ENCODE measurements around the gene ACSBG1. TPM values are rescaled to one million over a fixed set of nuclear protein-coding genes. Genes with fewer than 3 reads are reported as not detected.

Gene ACSBG1
- total and polyA plus RNA-seq, 4 experiments from 2014 or later, result not detected

GRCh38 chr15:78179286-78179840 lies 55.0 kb downstream of the ACSBG1 start:
- no peak for DNase-seq
- intact Hi-C loops (cut with micrococcal nuclease), result no loop called here
- no peak overlapping the region for H3K27ac Mint-ChIP-seq
- H3K4me3 ChIP-seq (ENCODE audit: low read length in 2 of 2), result no peak overlapping the region
- CTCF ChIA-PET (ENCODE audit: partially characterized antibody), result interaction anchor here (1.4 to 3.9 kb wide), 3 partner anchors 15 to 61 kb away, joined by 3 to 19 read pairs (median 8); no protein-coding TSS in a partner anchor
- H3K27me3 Mint-ChIP-seq, result peaks cover 0 to 3% of the 10 kb centered on the region in 2 donors
- peaks cover 6% of the 10 kb centered on the region for H3K4me1 ChIP-seq (ENCODE audit: insufficient read depth, low read length)
- POLR2A ChIA-PET (ENCODE audit: partially characterized antibody), result no interaction called here
- no peak overlapping the region for H3K27ac ChIP-seq (ENCODE audit: low read depth, low read length)
- no peaks in the 10 kb centered on the region for H3K36me3 Mint-ChIP-seq
- H3K4me1 Mint-ChIP-seq, result peaks cover 2 to 8% (median 5%) of the 10 kb centered on the region in 4 donors
- no peaks in the 10 kb centered on the region for H3K9me3 ChIP-seq (ENCODE audit: control insufficient read depth in 1 of 2, low read length in 2 of 2)
- H3K36me3 ChIP-seq (ENCODE audit: insufficient read depth, low read length), result no peaks in the 10 kb centered on the region
- no peak overlapping the region for H3K4me3 Mint-ChIP-seq
- no peaks in the 10 kb centered on the region for H3K27me3 ChIP-seq (ENCODE audit: insufficient read depth, low read length)
- H3K9me3 Mint-ChIP-seq, result no peaks in the 10 kb centered on the region

DNA sequence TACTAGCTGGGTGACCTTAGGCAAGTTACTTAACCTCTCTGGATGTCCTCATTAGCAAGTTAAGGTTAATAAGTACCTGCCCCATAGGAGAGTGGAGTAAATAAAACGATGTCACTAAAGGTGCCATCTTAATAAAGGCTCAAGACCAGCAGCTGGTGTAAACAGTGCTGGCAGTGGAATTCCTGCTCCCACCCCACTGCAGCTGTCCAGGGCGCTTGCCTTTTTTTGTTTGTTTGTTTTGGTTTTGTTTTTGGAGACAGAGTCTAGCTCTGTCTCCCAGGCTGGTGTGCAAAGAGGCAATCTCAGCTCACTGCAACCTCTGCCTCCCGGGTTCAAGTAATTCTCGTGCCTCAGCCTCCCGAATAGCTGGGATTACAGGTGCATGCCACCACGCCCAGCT lies 56.3 kb downstream of the ACSBG1 start:
- DNase-seq, result no peak
- ChIA-PET CTCF (ENCODE audit: partially characterized antibody) (interaction anchor here (0.7 to 3.9 kb wide), 4 partner anchors 16 to 244 kb away, joined by 3 to 19 read pairs (median 6); no protein-coding TSS in a partner anchor), POLR2A (ENCODE audit: partially characterized antibody) (interaction anchor here (0.9 kb wide), 1 partner anchor 13 kb away, joined by 3 read pairs; no protein-coding TSS in a partner anchor)
- Mint-ChIP-seq H3K27ac (no peak overlapping the region), H3K36me3 (peaks cover 0 to 2% of the 10 kb centered on the region in 2 donors), H3K27me3 (peaks cover 0 to 3% of the 10 kb centered on the region in 2 donors), H3K4me3 (no peak overlapping the region), H3K4me1 (peaks cover 10 to 20% (median 13%) of the 10 kb centered on the region in 4 donors), H3K9me3 (no peaks in the 10 kb centered on the region)
- intact Hi-C loops (cut with micrococcal nuclease), result no loop called here
- no peak overlapping the region for H3K27ac ChIP-seq (ENCODE audit: low read depth, low read length)
- no peaks in the 10 kb centered on the region for H3K27me3 ChIP-seq (ENCODE audit: insufficient read depth, low read length)
- H3K4me1 ChIP-seq (ENCODE audit: insufficient read depth, low read length), result peaks cover 10% of the 10 kb centered on the region
- H3K36me3 ChIP-seq (ENCODE audit: insufficient read depth, low read length), result no peaks in the 10 kb centered on the region
- no peak overlapping the region for H3K4me3 ChIP-seq (ENCODE audit: low read length in 2 of 2)
- H3K9me3 ChIP-seq (ENCODE audit: control insufficient read depth in 1 of 2, low read length in 2 of 2), result no peaks in the 10 kb centered on the region

GRCh38 chr15:78177447-78177873 lies 56.9 kb downstream of the ACSBG1 start:
- Histone ChIP-seq H3K27ac (ENCODE audit: low read depth, low read length) (no peak overlapping the region), H3K36me3 (ENCODE audit: insufficient read depth, low read length) (no peaks in the 10 kb centered on the region), H3K4me3 (ENCODE audit: low read length in 2 of 2) (no peak overlapping the region), H3K27me3 (ENCODE audit: insufficient read depth, low read length) (no peaks in the 10 kb centered on the region), H3K4me1 (ENCODE audit: insufficient read depth, low read length) (peaks cover 10% of the 10 kb centered on the region), H3K9me3 (ENCODE audit: control insufficient read depth in 1 of 2, low read length in 2 of 2) (no peaks in the 10 kb centered on the region)
- no peaks in the 10 kb centered on the region for H3K9me3 Mint-ChIP-seq
- H3K27ac Mint-ChIP-seq, result no peak overlapping the region
- H3K4me1 Mint-ChIP-seq, result peaks cover 10 to 25% (median 16%) of the 10 kb centered on the region in 4 donors
- intact Hi-C loops (cut with micrococcal nuclease), result no loop called here
- no peak overlapping the region for H3K4me3 Mint-ChIP-seq
- CTCF ChIA-PET (ENCODE audit: partially characterized antibody), result interaction anchor here (0.8 to 3.9 kb wide), 3 partner anchors 17 to 211 kb away, joined by 3 to 19 read pairs (median 8); no protein-coding TSS in a partner anchor
- H3K27me3 Mint-ChIP-seq, result no peaks in the 10 kb centered on the region
- POLR2A ChIA-PET (ENCODE audit: partially characterized antibody), result interaction anchor here (0.9 kb wide), 1 partner anchor 12 kb away, joined by 3 read pairs; no protein-coding TSS in a partner anchor
- peaks cover 4 to 6% of the 10 kb centered on the region in 2 donors for H3K36me3 Mint-ChIP-seq
- DNase-seq, result peak in 2 of 5 donors; percentile 11 to 19

GRCh38 chr15:78175330-78175729 lies 59.0 kb downstream of the ACSBG1 start:
- Mint-ChIP-seq H3K27me3 (no peaks in the 10 kb centered on the region), H3K4me3 (no peak overlapping the region), H3K4me1 (peaks cover 10 to 26% (median 17%) of the 10 kb centered on the region in 4 donors), H3K36me3 (peaks cover 22 to 24% of the 10 kb centered on the region in 2 donors), H3K27ac (no peak overlapping the region), H3K9me3 (no peaks in the 10 kb centered on the region)
- no peak overlapping the region for H3K4me3 ChIP-seq (ENCODE audit: low read length in 2 of 2)
- H3K4me1 ChIP-seq (ENCODE audit: insufficient read depth, low read length), result peaks cover 10% of the 10 kb centered on the region
- no peak for DNase-seq
- H3K9me3 ChIP-seq (ENCODE audit: control insufficient read depth in 1 of 2, low read length in 2 of 2), result no peaks in the 10 kb centered on the region
- H3K27ac ChIP-seq (ENCODE audit: low read depth, low read length), result no peak overlapping the region
- H3K27me3 ChIP-seq (ENCODE audit: insufficient read depth, low read length), result no peaks in the 10 kb centered on the region
- intact Hi-C loops (cut with micrococcal nuclease), result no loop called here
- POLR2A ChIA-PET (ENCODE audit: partially characterized antibody), result no interaction called here
- peaks cover 17% of the 10 kb centered on the region for H3K36me3 ChIP-seq (ENCODE audit: insufficient read depth, low read length)
- CTCF ChIA-PET (ENCODE audit: partially characterized antibody), result interaction anchor here (2.9 to 3.9 kb wide), 2 partner anchors 19 to 209 kb away, joined by 8 to 19 read pairs; no protein-coding TSS in a partner anchor

DNA sequence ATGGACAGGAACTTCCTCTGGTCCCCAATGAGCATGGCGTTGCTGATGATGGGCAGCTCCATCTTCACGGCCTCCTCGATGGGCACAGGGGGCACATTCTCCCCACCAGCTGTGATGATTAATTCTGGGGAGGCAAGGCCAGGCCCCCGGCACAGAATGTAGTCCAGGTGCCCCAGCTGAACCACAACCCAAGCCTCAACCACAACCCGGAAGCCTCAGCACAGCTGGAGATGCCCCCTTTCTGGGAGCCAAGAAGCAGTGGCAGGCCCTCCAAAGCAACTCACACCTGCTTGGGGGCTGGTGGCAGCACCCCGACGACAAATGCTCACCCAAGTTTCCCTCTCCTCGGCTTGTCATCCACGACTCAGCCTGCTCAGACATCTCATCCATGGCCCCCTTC lies 60.0 kb downstream of the ACSBG1 start:
- H3K27ac Mint-ChIP-seq, result peak overlapping the region in 1 of 7 donors; percentile 64
- H3K36me3 Mint-ChIP-seq, result peaks cover 32 to 33% of the 10 kb centered on the region in 2 donors
- Histone ChIP-seq H3K36me3 (ENCODE audit: insufficient read depth, low read length) (peaks cover 24% of the 10 kb centered on the region), H3K27ac (ENCODE audit: low read depth, low read length) (no peak overlapping the region), H3K27me3 (ENCODE audit: insufficient read depth, low read length) (no peaks in the 10 kb centered on the region), H3K4me1 (ENCODE audit: insufficient read depth, low read length) (peaks cover 10% of the 10 kb centered on the region), H3K4me3 (ENCODE audit: low read length in 2 of 2) (no peak overlapping the region), H3K9me3 (ENCODE audit: control insufficient read depth in 1 of 2, low read length in 2 of 2) (no peaks in the 10 kb centered on the region)
- ChIA-PET CTCF (ENCODE audit: partially characterized antibody) (interaction anchor here (1.4 kb wide), 1 partner anchor 65 kb away, joined by 5 read pairs; no protein-coding TSS in a partner anchor), POLR2A (ENCODE audit: partially characterized antibody) (no interaction called here)
- peaks cover 10 to 26% (median 17%) of the 10 kb centered on the region in 4 donors for H3K4me1 Mint-ChIP-seq
- intact Hi-C loops (cut with micrococcal nuclease), result no loop called here
- no peak for DNase-seq
- peak overlapping the region in 3 of 8 donors; percentile 13 to 62 (median 22) for H3K4me3 Mint-ChIP-seq
- no peaks in the 10 kb centered on the region for H3K27me3 Mint-ChIP-seq
- no peaks in the 10 kb centered on the region for H3K9me3 Mint-ChIP-seq

DNA sequence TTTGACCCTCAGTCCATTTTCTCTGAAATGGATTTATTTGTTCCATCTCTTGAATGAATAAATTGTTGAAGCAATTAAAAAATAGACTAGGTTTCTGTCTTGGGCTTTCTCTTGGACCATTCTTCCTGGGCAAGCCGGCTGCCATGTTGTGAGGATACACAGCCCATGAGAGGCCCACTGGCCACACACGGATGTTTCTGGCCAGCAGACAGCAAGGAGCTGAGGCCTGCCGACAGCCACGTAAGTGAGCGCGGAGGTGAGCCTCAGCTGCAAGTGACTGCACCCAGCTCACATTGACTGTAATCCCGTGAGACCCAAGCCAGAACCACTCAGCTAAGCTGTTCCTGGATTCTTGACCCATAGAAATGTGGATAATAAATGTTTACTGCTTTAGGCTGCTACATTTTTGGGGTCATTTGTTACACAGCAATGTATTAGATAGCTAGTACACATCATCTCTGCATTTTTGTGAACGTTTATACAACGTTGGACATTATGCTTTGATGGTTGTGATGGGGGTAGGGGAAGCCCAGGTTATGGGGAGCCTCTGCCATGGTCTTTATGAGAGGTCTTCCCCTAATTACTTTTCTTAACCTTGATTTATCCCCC lies 62.4 kb downstream of the ACSBG1 start:
- H3K27me3 ChIP-seq (ENCODE audit: insufficient read depth, low read length), result no peaks in the 10 kb centered on the region
- no peak overlapping the region for H3K4me3 Mint-ChIP-seq
- POLR2A ChIA-PET (ENCODE audit: partially characterized antibody), result interaction anchor here (0.7 to 1.1 kb wide), 2 partner anchors 13 to 20 kb away, joined by 3 read pairs; no protein-coding TSS in a partner anchor
- H3K27me3 Mint-ChIP-seq, result no peaks in the 10 kb centered on the region
- peak overlapping the region in 1 of 7 donors; percentile 29 for H3K27ac Mint-ChIP-seq
- no peak for DNase-seq
- CTCF ChIA-PET (ENCODE audit: partially characterized antibody), result interaction anchor here (0.8 to 1.8 kb wide), 6 partner anchors 10 to 205 kb away, joined by 3 to 5 read pairs (median 3); no protein-coding TSS in a partner anchor
- H3K9me3 ChIP-seq (ENCODE audit: control insufficient read depth in 1 of 2, low read length in 2 of 2), result no peaks in the 10 kb centered on the region
- H3K4me1 Mint-ChIP-seq, result peaks cover 14 to 34% (median 24%) of the 10 kb centered on the region in 4 donors
- intact Hi-C loops (cut with micrococcal nuclease), result no loop called here
- H3K36me3 Mint-ChIP-seq, result peaks cover 43 to 51% of the 10 kb centered on the region in 2 donors
- no peak overlapping the region for H3K4me3 ChIP-seq (ENCODE audit: low read length in 2 of 2)
- H3K27ac ChIP-seq (ENCODE audit: low read depth, low read length), result no peak overlapping the region
- peaks cover 20% of the 10 kb centered on the region for H3K4me1 ChIP-seq (ENCODE audit: insufficient read depth, low read length)
- H3K9me3 Mint-ChIP-seq, result no peaks in the 10 kb centered on the region
- peaks cover 30% of the 10 kb centered on the region for H3K36me3 ChIP-seq (ENCODE audit: insufficient read depth, low read length)
